ENCODE measurements around the gene EGFL7.
"Not testable (repeated sequence)": the region's sequence is repeated elsewhere in the genome, so short reads cannot be mapped to it uniquely, and the experiment has no call there.

EGFL7 gene

GRCh38 chr9:136703276-136703860 lies 40.7 kb downstream of the EGFL7 start:
- no peak for DNase-seq

GRCh38 chr9:136704741-136705140 lies 42.0 kb downstream of the EGFL7 start:
- DNase-seq = not testable (repeated sequence)

- no peak for DNase-seq
These were observed 42.8 kb downstream of the EGFL7 start for GRCh38 chr9:136705564-136705963.

- no peak for DNase-seq
These were observed 44.3 kb downstream of the EGFL7 start for GRCh38 chr9:136707011-136707410.

GRCh38 chr9:136707849-136708517 lies 45.3 kb downstream of the EGFL7 start:
- DNase-seq = no peak

- DNase-seq = no peak
These were observed 46.9 kb downstream of the EGFL7 start for GRCh38 chr9:136709454-136710109.

- no peak for DNase-seq
These were observed 47.8 kb downstream of the EGFL7 start for GRCh38 chr9:136710543-136710942.

GRCh38 chr9:136711219-136711648 lies 48.5 kb downstream of the EGFL7 start:
- DNase-seq = not testable (repeated sequence)

GRCh38 chr9:136711751-136712689 lies 49.3 kb downstream of the EGFL7 start, which contains the start of gene DIPK1B:
DIPK1B (plus strand) TSS chr9:136712572; CDS start chr9:136712666, 94 bp downstream.
- DNase-seq = no peak

GRCh38 chr9:136712690-136713544 lies 50.2 kb downstream of the EGFL7 start:
- no peak for DNase-seq

GRCh38 chr9:136713550-136713949 lies 50.8 kb downstream of the EGFL7 start:
- no peak for DNase-seq

GRCh38 chr9:136714096-136714892 lies 51.6 kb downstream of the EGFL7 start:
- no peak for DNase-seq

GRCh38 chr9:136714893-136715274 lies 52.2 kb downstream of the EGFL7 start:
- no peak for DNase-seq

- no peak for DNase-seq
These were observed 54.7 kb downstream of the EGFL7 start for GRCh38 chr9:136717399-136717798.

GRCh38 chr9:136718345-136719194 lies 55.9 kb downstream of the EGFL7 start:
- DNase-seq = no peak

GRCh38 chr9:136719195-136719880 lies 56.6 kb downstream of the EGFL7 start:
- no peak for DNase-seq

- no peak for DNase-seq
These were observed 57.7 kb downstream of the EGFL7 start for GRCh38 chr9:136720251-136720897.

- DNase-seq = no peak
These were observed 58.2 kb downstream of the EGFL7 start for GRCh38 chr9:136720898-136721338.

Data from stimulated activated CD4-positive, alpha-beta T cell treated with anti-CD3 and anti-CD28 coated beads, Interleukin-4, amount 100 ng/mL, for 1 hour (primary cell).